MM.1S (cell line): ENCODE measurements around the gene FXR2.
A peak's percentile ranks its signal among the peaks of the same experiment; 100 is the strongest.

Experiments used
- DNase-seq: peaks from one replicate; pipeline ENCODE4 v3.0.0-alpha.2; 2015
- H2AFZ ChIP-seq: fragments of 300-600 bp; sonication (generic); 2 replicates; pipeline ENCODE4 v1.6.0; 2016; ENCODE audit warnings: antibody characterized with exemption, low read length
- H3F3A ChIP-seq: fragments of 300-600 bp; sonication (generic); 2 replicates; pipeline ENCODE4 v1.6.1; 2016; ENCODE audit warnings: mild to moderate bottlenecking, antibody characterized with exemption, low read length, moderate library complexity, mixed read lengths; ENCODE audit not compliant: insufficient read depth
- H3K27ac ChIP-seq: fragments of 300-600 bp; sonication (generic); 2 replicates; pipeline ENCODE4 v1.5.1; 2016; ENCODE audit warnings: mild to moderate bottlenecking, low read length
- H3K27me3 ChIP-seq: fragments of 300-600 bp; sonication (generic); replicated peaks from 2 replicates; pipeline ENCODE4 v1.6.0; 2016; ENCODE audit warnings: low read length; ENCODE audit not compliant: insufficient read depth
- H3K36me3 ChIP-seq: fragments of 300-600 bp; sonication (generic); replicated peaks from 2 replicates; pipeline ENCODE4 v1.6.1; 2016; ENCODE audit warnings: mild to moderate bottlenecking, low read length, mixed read lengths; ENCODE audit not compliant: insufficient read depth
- H3K4me1 ChIP-seq: fragments of 300-600 bp; sonication (generic); 2 replicates; pipeline ENCODE4 v1.6.1; 2016; ENCODE audit warnings: low read length, mixed read lengths
- H3K4me2 ChIP-seq: fragments of 300-600 bp; sonication (generic); 2 replicates; pipeline ENCODE4 v1.6.0; 2016; ENCODE audit warnings: low read depth, low read length
- H3K4me3 ChIP-seq: fragments of 300-600 bp; sonication (generic); 2 replicates; pipeline ENCODE4 v1.5.1; 2016; ENCODE audit warnings: low read length, mixed read lengths
- H3K79me2 ChIP-seq: fragments of 300-600 bp; sonication (generic); 2 replicates; pipeline ENCODE4 v1.6.1; 2016; ENCODE audit warnings: mixed run types, low read length, mixed read lengths
- H3K9ac ChIP-seq: fragments of 300-600 bp; sonication (generic); 2 replicates; pipeline ENCODE4 v1.6.1; 2016; ENCODE audit warnings: low read length, mixed read lengths
- H3K9me2 ChIP-seq: fragments of 300-600 bp; sonication (generic); replicated peaks from 2 replicates; pipeline ENCODE4 v1.6.1; 2016; ENCODE audit warnings: mild to moderate bottlenecking, low read length, mixed read lengths; ENCODE audit not compliant: insufficient read depth
- H3K9me3 ChIP-seq: fragments of 300-600 bp; sonication (generic); replicated peaks from 2 replicates; pipeline ENCODE4 v1.6.1; 2016; ENCODE audit warnings: mild to moderate bottlenecking, low read length, mixed read lengths; ENCODE audit not compliant: insufficient read depth
- H4K20me1 ChIP-seq: fragments of 300-600 bp; sonication (generic); 2 replicates; pipeline ENCODE4 v1.6.1; 2016; ENCODE audit warnings: mild to moderate bottlenecking, low read length, moderate library complexity, mixed read lengths; ENCODE audit not compliant: insufficient read depth
- CTCF ChIP-seq: fragments of 300-600 bp; sonication (generic); IDR thresholded peaks from 2 replicates; pipeline ENCODE4 v1.5.1; 2016; ENCODE audit warnings: antibody characterized with exemption, low read length, mixed read lengths
- EZH2 ChIP-seq: fragments of 300-600 bp; sonication (generic); optimal IDR thresholded peaks from 2 replicates; pipeline ENCODE3; 2017; ENCODE audit warnings: low read depth, mild to moderate bottlenecking, antibody characterized with exemption, low read length, mixed read lengths
- EZH2phosphoT487 ChIP-seq: fragments of 300-600 bp; sonication (generic); IDR thresholded peaks from 2 replicates; pipeline ENCODE4 v1.6.1; 2018; ENCODE audit warnings: antibody characterized with exemption, low read length

Gene FXR2

GRCh38 chr17:7582396-7583252 lies 32.1 kb downstream of the FXR2 start:
- DNase-seq: no peak
- peak overlapping the region; percentile 80; the same call in 1 of the 2 replicates for H3K27ac ChIP-seq
- H3K4me2 ChIP-seq: peak overlapping the region; percentile 90
- peaks cover 38% of the 10 kb centered on the region for H3F3A ChIP-seq
- H3K4me3 ChIP-seq: peak overlapping the region; percentile 80
- peak overlapping the region; percentile 86; the same call in 1 of the 2 replicates for H3K9ac ChIP-seq
- no peaks in the 10 kb centered on the region for H3K9me2 ChIP-seq
- H3K9me3 ChIP-seq: no peaks in the 10 kb centered on the region
- TF ChIP-seq EZH2phosphoT487 (no peak), EZH2 (no peak), CTCF (no peak)
- H4K20me1 ChIP-seq: peaks cover 12% of the 10 kb centered on the region
- H3K4me1 ChIP-seq: peaks cover 38% of the 10 kb centered on the region
- no peaks in the 10 kb centered on the region for H3K27me3 ChIP-seq
- peaks cover 4% of the 10 kb centered on the region; the same call in 1 of the 2 replicates for H3K36me3 ChIP-seq
- peaks cover 59% of the 10 kb centered on the region for H3K79me2 ChIP-seq
- H2AFZ ChIP-seq: peak overlapping the region; percentile 91; the same call in 1 of the 2 replicates

GRCh38 chr17:7580604-7581575 lies 33.8 kb downstream of the FXR2 start:
- H3K36me3 ChIP-seq: peaks cover 18% of the 10 kb centered on the region; the same call in 1 of the 2 replicates
- H3K4me2 ChIP-seq: no peak overlapping the region
- H2AFZ ChIP-seq: no peak overlapping the region
- no peak for TF ChIP-seq EZH2phosphoT487
- TF ChIP-seq EZH2: no peak
- no peak for TF ChIP-seq CTCF
- no peak overlapping the region for H3K4me3 ChIP-seq
- H3K9ac ChIP-seq: no peak overlapping the region
- no peaks in the 10 kb centered on the region for H3K27me3 ChIP-seq
- H3F3A ChIP-seq: peaks cover 56% of the 10 kb centered on the region
- H3K9me3 ChIP-seq: no peaks in the 10 kb centered on the region
- no peaks in the 10 kb centered on the region for H3K9me2 ChIP-seq
- DNase-seq: no peak
- H3K27ac ChIP-seq: no peak overlapping the region
- H3K79me2 ChIP-seq: peaks cover 69% of the 10 kb centered on the region
- H3K4me1 ChIP-seq: peaks cover 54% of the 10 kb centered on the region
- H4K20me1 ChIP-seq: peaks cover 28% of the 10 kb centered on the region

GRCh38 chr17:7579834-7580603 lies 34.7 kb downstream of the FXR2 start:
- H3K9ac ChIP-seq: peak overlapping the region; percentile 53
- peak overlapping the region; percentile 85 for H3K27ac ChIP-seq
- peaks cover 37% of the 10 kb centered on the region for H4K20me1 ChIP-seq
- peaks cover 64% of the 10 kb centered on the region for H3F3A ChIP-seq
- peak overlapping the region; percentile 52 for H3K4me2 ChIP-seq
- DNase-seq: peak; percentile 18
- no peaks in the 10 kb centered on the region for H3K27me3 ChIP-seq
- no peaks in the 10 kb centered on the region for H3K9me3 ChIP-seq
- H3K36me3 ChIP-seq: peaks cover 24% of the 10 kb centered on the region
- H3K9me2 ChIP-seq: no peaks in the 10 kb centered on the region
- peaks cover 69% of the 10 kb centered on the region for H3K79me2 ChIP-seq
- H3K4me1 ChIP-seq: peaks cover 63% of the 10 kb centered on the region
- H2AFZ ChIP-seq: no peak overlapping the region
- TF ChIP-seq EZH2phosphoT487 (no peak), CTCF (no peak), EZH2 (no peak)
- no peak overlapping the region for H3K4me3 ChIP-seq
